Colonic mucosa (tissue), 4 donors: Measurements from ENCODE around the gene KDSR. TPM values are rescaled to one million over a fixed set of nuclear protein-coding genes. Genes with fewer than 3 reads are reported as not detected.

Source experiments
- DNase-seq: peaks from one replicate; pipeline ENCODE4 v3.0.0-alpha.2; 2020
- H3K27ac ChIP-seq: fragments of 200-600 bp; one replicate; pipeline ENCODE4 v1.8.0; 2021
- H3K27me3 ChIP-seq: fragments of 200-600 bp; one replicate; pipeline ENCODE4 v1.8.0; 2021
- H3K36me3 ChIP-seq: fragments of 200-600 bp; one replicate; pipeline ENCODE4 v1.8.0; 2021
- H3K4me1 ChIP-seq: fragments of 200-600 bp; one replicate; pipeline ENCODE4 v1.8.0; 2021; ENCODE audit warnings: mild to moderate bottlenecking
- H3K4me3 ChIP-seq: fragments of 200-600 bp; one replicate; pipeline ENCODE4 v1.8.0; 2021
- H3K9ac ChIP-seq, 2 donors: one replicate each; pipeline ENCODE4 v1.7.0; 2013; ENCODE audit warnings: control low read depth in 2 of 2, low read depth in 2 of 2, low read length in 2 of 2
- H3K9me3 ChIP-seq: fragments of 200-600 bp; one replicate; pipeline ENCODE4 v1.8.0; 2021
- CTCF ChIP-seq: fragments of 200-600 bp; IDR thresholded peaks from one replicate; pipeline ENCODE4 v1.8.0; 2022; ENCODE audit warnings: antibody characterized with exemption, mild to moderate bottlenecking
- intact Hi-C: fragments of 100-400 bp; cut with DNase I; formaldehyde crosslinking; loops from one replicate; pipeline ENCODE4 v1.14.1; 2022
- total RNA-seq, 2 donors: library from RNA; stranded (reverse); fragmentation: NEBNext Ultra II Directional in 1 of 2; extraction: Animal tissue kit (Norgen Biotek cat#: 25700) in 1 of 2; gene quantifications; one replicate each; pipeline ENCODE4 v1.2.1, GENCODE V29; 2021
- donor health status: healthy.
- donor health status: DM: no; HTN: no; CAD: no.
- donor health status: DM: no; HTN: no; CAD: no.

Gene KDSR
- total RNA-seq, 2 donors from 2014 or later = 32.8 to 55.3 TPM

DNA sequence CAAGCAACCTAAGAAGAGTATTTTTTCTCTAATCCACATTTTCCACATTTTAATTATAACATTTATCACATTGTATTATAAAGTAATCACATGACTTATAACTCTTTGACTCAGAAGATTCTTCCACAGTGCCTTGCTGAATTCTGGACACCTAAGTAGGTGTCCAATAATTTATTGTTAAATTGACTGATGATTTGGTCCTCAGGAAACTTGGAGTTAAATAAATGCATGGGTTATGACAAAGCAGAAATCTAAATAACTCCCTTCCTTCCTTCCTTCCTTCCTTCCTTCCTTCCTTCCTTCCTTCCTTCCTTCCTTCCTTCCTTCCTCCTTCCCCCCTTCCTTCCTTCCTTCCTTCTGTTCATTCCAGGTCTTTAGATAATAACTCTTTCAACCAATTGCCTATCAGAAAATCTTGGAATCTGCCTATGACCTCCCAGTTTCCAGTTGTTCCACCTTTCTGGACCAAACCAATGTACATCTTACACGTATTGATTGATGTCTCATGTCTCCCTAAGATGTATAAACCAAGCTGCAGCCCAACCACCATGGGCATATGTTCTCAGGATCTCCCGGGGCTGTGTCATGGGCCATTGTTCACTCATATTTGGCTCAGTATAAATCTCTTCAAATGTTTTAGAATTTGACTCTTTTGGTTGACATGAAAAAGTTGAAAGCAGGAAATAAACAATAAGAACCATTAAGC lies 10.4 kb upstream of the KDSR start:
- DNase-seq = no peak
- TF ChIP-seq CTCF = no peak
- Histone ChIP-seq H3K9ac (no peak overlapping the region), H3K36me3 (no peaks in the 10 kb centered on the region), H3K9me3 (no peaks in the 10 kb centered on the region), H3K4me3 (no peak overlapping the region), H3K27ac (no peak overlapping the region), H3K27me3 (no peaks in the 10 kb centered on the region), H3K4me1 (no peaks in the 10 kb centered on the region)
- intact Hi-C loops = no loop called here

GRCh38 chr18:63376538-63376937 lies 9.5 kb upstream of the KDSR start:
- Histone ChIP-seq H3K4me3 (no peak overlapping the region), H3K9ac (no peak overlapping the region), H3K27ac (no peak overlapping the region), H3K4me1 (no peaks in the 10 kb centered on the region), H3K9me3 (no peaks in the 10 kb centered on the region), H3K36me3 (no peaks in the 10 kb centered on the region), H3K27me3 (no peaks in the 10 kb centered on the region)
- no peak for DNase-seq
- no peak for TF ChIP-seq CTCF
- intact Hi-C loops = no loop called here

DNA sequence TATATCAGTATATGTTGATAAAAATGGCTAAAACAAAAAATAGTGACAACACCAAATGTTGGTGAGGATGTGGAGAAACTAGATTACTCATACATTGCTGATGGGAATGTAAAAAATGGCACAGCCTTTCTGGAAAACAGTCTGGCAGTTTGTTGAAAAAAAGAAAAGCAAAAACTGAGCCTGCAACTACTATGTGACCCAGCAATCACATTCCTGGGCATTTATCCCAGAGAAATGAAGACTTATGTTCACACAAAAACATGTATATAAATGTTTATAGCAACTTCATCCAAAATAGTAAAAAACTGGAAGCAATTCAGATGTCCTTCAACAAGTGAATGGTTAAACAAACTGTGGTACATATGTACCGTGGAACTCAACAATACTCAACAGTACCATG lies 7.5 kb upstream of the KDSR start:
- Histone ChIP-seq H3K27me3 (no peaks in the 10 kb centered on the region), H3K36me3 (no peaks in the 10 kb centered on the region), H3K9ac (no peak overlapping the region), H3K9me3 (no peaks in the 10 kb centered on the region), H3K27ac (no peak overlapping the region), H3K4me1 (no peaks in the 10 kb centered on the region), H3K4me3 (no peak overlapping the region)
- intact Hi-C loops = no loop called here
- DNase-seq = no peak
- no peak for TF ChIP-seq CTCF

DNA sequence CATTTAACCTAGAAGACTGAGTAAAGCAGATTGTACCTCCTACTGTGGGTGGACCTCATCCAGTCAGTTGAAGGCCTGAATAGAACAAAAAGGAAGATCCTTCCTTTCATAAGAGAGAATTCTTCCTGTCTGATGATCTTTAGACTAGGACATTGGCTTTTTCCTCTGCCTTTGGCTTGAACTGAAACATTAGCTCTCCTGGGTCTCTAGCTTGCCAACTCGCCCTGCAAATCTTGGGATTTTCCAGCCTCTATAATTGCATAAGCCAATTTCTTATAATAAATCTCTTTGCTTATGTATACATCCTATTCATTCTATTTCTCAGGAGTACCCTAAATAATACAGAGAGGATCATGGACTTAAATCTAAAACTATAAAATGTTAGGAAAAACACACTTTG lies 6.2 kb upstream of the KDSR start:
- DNase-seq = no peak
- no peak overlapping the region for H3K27ac ChIP-seq
- H3K9me3 ChIP-seq = no peaks in the 10 kb centered on the region
- no peaks in the 10 kb centered on the region for H3K27me3 ChIP-seq
- no peak overlapping the region for H3K4me3 ChIP-seq
- H3K9ac ChIP-seq = no peak overlapping the region
- intact Hi-C loops = no loop called here
- H3K36me3 ChIP-seq = no peaks in the 10 kb centered on the region
- TF ChIP-seq CTCF = no peak
- no peaks in the 10 kb centered on the region for H3K4me1 ChIP-seq

DNA sequence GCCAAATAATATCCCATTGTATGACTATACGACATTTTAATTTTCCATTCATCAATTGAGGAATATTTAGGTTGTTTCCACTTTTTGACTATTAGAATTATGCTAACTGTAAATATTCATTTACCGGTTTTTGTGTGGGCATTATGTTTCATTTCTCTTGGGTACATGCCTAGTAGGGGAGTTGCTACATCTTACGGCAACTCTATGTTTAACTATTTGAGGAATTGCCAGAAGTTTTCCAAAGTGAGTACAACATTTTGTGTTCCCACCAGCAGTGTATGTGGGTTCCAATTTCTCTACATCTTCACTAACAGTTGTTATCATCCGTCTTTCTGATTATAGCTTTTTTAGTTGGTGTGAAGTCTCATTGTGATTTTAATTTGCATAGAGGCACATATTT lies 1.6 kb upstream of the KDSR start:
- H3K9me3 ChIP-seq = no peaks in the 10 kb centered on the region
- no peaks in the 10 kb centered on the region for H3K36me3 ChIP-seq
- no peak for TF ChIP-seq CTCF
- H3K4me3 ChIP-seq = no peak overlapping the region
- H3K9ac ChIP-seq = no peak overlapping the region
- no peak for DNase-seq
- no peaks in the 10 kb centered on the region for H3K27me3 ChIP-seq
- no peak overlapping the region for H3K27ac ChIP-seq
- no peaks in the 10 kb centered on the region for H3K4me1 ChIP-seq
- intact Hi-C loops = no loop called here
